NCI-H1436 treated with DMSO at 0.1 percent for 48 hours (cell line): ENCODE measurements around the gene TAPBP.

Source experiments
- DNase-seq: peaks from one replicate; lab custom pipeline; 2025; lab: John Stamatoyannopoulos, UW

Gene TAPBP

DNA sequence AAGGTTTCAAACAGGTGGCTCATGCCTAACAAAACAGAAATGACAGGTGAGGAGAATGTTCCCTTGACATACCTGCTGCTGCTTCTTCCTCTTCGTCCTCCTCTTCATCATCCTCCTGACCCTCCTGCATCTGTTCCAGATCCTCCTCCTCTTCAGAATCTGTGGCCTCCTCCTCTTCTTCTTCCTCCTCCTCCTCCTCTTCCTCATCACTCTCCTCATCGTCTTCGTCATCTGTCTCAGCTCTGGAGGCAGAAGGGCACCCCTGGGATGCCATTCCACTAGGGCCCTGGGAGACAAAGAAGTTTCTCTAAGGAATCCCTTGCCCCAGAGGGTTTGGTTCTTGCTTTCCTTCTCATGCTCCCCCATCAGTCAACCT, 6.0 kb upstream of the TAPBP start:
- DNase-seq = no peak

DNA sequence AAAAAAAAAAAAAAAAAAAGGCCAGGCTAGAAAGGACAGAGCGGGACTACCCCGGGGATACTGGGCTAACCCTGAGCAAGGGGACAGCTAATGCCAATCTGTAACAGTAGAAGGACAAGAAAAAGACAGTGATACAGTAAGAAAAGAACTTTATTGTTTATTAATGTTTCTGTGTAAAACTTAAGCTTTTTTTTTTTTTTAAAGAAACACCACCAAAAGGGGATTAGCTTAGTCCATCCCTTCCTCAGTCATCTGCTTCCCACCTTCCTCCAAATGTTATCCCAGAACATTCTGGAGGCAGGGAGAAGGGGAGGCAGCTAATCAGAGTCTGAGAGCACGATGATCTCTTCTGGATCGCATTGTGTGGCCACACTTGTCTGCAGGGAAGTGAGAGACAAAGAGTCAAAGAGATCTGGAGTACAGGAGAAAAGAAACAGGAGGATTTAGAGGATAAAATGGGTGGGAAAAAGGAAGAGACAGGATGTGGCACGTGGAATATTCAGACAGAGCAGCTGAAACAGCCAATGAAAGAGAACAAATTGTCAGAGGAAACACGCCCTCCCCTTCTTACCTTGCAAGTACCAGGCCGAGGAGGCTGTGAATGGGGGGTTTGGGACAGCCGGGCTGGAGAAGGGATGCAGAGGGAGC, 4.7 kb upstream of the TAPBP start:
- DNase-seq = no peak

DNA sequence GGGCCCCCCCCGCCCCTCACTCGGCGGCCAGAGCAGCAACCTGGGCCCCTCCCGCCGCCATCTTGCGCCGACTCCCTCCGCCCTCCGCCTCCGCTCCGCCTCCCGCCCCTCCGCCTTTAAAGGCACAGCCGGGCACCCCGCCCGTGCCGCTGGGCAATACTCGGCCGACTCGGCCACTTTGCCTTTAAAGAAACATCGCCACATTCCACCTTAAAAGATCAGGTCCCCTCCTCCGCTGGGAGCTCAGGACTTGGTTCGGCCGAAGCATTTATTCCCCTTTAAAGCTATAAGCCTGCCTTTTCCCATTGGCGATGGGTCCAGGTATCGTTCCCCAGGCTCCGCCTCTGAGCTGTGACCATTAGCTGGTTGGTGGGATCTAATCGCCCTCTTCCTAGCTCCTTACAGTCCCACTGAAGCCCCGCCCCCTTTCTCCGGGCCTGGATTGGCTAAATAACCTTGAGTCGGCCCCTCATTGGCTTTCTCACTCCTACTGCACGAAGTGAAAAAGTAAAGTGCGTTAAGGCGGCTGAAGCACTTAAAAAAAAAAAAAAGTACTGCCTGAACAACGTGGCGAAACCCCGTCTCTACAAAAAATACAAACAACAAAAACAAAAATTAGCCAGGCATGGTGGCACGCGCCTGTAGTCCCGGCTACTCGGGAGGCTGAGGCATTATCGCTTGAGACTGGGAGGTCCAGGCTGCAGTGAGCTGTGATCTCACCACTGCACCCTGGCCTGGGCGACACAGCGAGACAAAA, 4.0 kb upstream of the TAPBP start, which contains the start of gene ZBTB22:
Gene ZBTB22 (minus strand): TSS at position 76 of the 757 bp plus-strand sequence. CDS start 828 bp downstream, outside the sequence.
- DNase-seq = peak; percentile 89

DNA sequence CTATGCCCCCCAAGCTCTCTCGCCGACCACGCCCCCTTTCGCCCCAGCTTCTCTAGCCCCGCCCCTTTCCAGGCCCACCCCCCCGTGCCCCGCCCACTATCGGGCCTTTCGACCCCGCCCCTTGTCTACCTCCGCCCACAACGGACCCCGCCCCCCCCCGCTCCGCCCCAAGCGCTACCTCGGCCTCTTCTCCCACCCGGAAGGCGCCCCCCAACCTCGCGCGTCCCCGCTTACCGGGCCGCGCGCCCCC, 3.5 kb upstream of the TAPBP start:
- no peak for DNase-seq

DNA sequence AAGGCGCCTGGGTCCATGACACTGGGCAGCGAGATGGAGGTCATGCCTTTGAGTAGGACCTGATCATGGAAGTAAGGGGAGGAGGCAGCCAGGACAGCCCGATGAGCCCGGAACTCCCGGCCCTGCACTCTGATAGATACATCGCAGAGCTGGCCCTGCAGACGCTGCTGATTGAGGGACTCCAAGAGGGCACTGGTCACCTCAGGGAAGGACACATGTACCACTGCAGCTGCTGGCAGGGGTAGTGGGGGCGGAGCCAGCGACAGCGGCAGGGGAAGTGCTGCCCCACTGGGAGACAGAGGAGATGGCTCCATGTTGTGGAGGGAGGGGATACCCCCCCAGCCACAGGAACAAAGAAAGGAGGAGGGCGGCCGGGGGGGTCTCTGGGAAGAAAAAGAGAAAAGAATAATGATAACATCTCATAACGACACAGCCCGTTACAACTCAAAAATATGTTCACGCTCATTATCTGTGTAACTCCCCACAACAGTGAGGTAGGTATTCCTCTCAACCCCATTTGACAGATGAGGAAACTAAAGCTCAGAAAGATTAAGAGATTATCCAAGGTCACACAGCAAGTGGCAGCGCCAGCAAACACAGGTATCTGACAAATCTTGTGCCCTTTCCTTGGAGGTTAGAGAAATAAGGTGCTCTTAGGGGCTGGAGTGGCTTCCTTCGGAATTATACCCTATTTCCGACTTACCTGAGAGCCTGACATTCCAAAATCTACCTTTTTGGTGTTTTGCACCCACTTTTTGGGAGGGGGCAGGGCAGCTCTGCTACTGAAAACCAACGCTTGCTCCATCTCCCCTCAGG, 2.9 kb upstream of the TAPBP start:
- no peak for DNase-seq

DNA sequence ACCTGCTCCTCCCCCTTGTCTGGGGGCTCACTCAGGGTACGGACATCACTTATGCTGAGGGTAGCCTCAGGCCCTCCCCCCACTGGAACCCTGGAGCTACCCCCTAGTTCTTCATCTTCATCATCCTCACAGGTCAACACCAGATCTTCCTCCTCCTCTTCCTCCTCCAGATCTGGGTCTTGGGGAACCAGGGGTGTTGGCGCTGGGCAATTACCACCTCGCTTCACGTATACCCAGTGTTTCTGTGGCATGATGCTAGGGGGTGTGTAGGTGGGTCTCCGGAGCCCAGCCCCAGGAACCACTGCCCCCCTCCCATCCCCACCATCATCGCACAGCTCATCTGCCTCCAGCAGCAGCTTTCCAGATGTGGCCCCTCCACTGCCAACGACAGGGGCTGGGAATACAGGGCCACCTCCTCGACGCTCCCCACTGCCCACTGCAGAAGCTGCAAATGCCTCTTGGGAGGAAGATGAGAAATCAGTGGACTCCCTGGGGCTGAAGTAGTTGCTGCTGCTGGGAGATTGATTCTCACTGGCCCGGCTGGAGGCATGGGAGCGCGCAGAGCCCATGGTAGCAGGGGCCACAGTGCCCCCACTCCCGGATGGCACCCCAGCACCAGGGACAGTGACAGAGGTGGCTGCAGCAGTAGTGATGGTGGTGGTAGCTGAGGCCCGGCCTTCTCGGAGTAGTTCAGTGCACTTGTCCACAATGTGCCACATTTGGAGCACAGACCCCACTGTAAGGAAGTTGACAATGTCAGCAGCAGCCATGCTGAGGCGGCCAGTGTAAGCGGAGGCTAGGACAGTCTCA, 2.1 kb upstream of the TAPBP start:
- no peak for DNase-seq

DNA sequence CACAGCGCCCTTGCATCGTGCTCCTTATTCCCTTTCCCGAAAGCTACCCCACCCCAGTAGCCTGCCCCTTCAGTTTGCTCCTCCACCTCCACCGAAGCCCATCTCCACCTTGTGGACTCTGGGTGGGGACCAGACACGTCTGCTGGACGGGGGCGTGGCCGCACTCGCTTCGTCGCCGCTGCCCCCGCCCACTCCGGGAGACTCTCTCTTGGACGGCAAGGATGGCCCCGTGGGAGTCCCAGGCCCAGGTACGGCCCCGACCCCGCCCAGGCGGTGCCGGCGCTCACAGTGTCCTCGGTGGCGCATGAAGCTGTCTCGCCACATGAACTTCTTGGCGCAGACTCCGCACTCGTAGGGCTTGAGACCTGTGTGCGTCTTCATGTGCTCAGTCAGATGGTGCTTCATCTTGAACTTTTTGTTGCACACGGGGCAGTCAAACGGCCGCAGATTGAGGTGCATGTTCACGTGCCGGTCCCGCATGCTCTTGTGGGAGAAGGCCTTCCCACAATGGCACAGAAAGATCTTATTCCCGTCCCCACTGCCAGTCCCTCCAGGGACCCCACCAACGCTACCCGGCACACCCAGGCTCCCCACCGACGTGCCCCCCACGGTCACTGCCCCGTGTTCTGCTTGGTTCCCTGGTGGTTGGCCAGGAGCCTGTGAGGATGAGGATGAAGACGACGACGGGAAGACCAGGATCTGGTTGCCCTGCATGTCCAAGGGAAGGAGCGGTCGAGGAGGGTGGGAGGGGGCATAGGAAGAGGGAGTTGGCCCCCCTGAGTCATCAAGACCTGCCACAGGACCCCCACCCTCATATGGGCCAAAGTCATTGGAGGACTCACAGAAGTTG, 1.3 kb upstream of the TAPBP start:
- peak; percentile 31 for DNase-seq

DNA sequence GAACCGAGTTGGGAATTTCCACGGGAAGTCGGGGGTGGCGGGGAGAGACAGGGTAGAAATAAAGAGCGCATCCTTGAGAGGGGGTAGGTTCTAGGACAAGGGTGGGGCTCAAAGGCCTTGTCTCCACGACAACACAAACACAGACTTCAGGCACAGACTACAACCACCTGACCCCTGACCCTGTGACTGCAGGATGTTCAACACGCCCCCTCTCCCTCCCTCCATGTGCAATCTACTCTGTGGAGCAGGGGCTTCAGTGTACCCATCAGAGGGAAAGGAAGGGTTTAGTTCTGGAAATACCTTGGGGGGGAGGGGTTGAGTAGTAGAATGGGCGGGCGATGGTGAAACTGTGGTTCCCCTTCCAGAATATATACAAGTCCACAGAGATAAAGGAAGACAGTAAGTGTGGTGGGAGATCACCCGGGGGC, 651 bp upstream of the TAPBP start:
- DNase-seq = no peak

DNA sequence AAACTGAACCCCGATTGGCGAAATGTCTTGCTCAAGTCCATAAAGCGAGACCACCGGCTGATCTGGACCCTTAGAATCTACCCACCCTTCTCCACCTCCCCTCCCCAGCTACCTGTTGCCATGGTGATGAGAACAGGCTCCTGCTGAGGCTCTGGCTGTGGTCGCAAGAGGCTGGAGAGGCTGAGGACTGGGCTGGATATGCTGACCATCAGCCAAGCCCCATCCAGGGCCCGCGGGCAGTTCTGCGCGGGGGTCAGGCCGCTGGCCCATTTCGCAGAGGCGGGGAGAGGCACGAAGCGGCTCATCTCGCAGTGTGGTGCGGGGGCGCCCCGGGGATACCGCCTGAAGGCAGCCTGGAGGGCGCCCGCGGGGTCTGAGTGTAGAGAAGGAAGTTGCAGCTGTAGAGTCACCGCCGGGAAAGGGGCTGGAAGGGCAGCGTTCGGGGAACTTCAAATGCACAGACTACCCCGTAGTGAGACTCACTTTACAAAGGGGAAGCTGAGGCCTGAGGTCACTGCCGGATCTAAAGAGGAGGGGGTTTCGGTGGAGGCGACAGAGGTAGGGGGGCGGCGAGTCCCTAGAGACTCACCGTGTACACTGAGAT, 671 bp downstream of the TAPBP start:
- DNase-seq = no peak

DNA sequence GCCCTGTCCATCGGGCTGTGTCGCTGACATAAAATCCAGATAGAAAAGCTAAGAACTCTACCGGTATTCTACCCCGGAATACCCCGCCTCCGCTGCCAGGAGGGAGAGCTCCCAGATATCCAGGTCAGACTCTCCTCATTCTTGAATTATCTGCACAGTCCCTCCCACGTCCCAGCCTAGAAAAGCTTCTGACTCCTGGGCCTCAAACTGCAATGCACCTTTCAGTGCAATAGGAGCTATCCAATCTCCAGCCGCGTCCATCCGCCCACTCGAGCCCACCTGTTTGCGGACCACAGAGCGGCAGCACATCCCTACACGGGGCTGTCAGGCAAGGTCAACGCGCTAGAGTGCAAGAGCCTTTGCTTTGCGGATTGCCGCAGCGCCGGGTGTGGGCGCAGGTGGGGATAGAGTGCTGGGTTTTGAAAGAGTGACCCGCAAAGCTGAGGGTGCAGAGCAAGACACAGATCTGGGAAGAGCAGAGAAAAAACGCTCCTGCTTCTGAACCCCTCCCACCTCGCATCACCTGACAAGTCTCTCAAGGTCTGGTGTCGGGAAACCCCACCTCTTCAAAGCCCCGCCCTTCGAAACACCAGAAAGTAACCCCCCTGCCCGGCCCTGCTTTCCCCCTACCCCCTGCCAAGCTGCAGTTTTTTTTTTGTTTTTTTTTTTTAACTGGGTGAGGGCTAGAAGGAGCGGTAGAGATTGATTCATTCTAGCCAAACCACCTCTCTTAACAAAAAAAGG, 1.3 kb downstream of the TAPBP start:
- DNase-seq = peak; percentile 73

DNA sequence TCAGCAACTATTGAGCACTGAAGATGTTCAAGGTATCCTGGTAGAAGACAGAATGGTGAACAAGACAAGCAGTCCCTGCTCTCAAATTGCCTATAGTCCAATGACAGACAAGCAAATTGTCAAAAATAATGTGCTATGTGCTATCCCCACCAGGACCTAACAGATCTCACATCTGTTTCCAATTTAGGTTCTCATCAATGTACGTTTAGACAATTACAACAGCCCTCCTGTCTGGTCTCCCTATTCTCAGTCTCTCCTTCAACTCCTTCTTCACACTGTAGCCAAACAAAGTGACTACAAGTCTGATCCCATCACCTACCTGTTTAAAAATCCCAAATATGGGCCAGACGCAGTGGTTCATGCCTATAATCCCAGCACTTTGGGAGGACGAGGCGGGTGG, 7.5 kb downstream of the TAPBP start:
- DNase-seq = no peak

DNA sequence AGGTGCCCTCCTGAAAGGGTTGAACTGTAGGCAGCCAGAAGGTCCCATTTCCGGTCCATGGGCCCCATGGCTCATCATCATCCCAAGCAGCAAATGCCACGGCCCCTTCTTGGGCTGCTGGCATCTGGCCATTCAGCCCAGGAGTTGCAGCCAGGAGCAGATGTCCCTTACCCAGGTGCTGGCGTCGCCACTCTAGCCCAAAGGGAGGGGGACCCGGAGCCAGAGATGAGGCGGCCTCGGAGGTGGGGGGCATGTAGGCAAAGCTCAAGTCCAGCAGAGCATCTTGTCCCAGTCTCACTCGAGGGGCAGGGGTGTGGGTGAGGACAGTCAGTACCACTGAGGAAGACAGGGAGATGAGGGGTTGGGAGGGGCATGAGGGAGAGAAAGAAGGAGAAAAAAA, 8.8 kb downstream of the TAPBP start:
- no peak for DNase-seq

DNA sequence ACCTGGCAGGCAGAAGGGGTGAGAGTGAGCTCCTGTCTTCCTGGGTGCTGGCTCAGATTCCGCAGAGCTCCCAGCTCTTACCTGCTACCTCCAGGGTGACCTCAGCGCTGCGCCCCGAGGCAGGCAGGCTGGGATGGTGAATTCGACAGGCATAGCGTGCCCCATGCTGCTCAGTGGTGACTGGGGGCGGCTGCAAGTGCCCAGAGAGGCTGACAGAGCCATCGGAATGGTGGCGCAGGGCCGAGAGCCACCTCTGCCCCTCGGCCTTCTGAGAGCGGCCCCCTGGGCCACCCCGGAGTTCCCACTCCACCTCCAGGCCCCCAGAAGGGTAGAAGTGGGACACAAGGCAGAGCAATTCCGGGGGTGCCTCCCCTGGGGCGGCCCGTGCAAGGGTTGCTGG, 9.7 kb downstream of the TAPBP start:
- no peak for DNase-seq

DNA sequence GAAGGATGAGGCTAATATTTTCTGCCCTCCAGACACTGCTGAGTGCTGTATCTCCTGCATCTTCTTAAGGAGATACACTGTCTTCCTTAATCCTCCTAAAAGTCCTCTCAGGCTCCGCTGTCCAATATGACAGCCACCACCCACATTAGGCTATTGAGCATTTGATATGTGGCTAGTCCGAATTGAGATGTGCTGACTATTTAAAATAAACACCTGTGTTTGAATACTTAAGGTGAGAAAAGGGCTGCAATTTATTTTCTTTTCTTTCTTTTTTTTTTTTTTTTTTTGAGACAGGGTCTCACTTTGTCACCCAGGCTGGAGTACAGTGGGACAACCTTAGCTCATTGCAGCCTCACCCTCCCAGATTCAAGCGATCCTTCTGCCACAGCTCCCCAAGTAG, 12.0 kb downstream of the TAPBP start:
- no peak for DNase-seq

DNA sequence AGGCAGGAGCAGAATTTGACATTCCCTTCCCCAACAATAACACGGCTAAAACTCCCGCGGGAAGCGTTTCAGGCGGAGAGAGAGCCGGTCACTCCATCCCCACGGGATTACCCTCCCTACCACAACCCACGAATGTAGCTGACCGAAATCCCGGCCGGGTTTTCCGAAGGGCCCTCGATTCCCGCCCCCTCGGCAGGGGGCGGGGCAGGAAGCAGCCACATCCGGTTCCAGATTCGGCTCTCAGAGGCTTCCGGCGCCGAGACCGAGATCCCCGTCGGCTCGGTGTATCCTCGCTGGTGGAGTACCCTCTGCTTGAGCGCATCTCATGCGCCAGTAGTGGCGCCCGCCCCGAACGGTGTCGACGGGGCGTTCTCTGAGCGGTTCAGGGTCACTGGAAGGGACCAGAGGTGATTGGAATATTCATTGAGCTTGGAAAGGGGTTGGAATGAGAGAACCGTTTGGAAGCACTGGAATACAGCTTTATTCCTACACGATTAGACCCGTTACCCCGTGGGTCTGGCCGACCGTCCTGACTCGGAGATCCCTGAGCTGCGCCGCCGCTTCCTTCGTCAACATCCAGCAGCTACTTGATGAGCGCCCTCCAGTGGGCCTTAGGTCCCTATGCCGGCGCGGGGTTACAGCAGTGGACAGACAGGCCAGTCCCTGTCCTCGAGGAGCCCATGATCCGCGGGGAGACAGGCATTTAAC, 14.5 kb downstream of the TAPBP start:
- DNase-seq = peak; percentile 77

DNA sequence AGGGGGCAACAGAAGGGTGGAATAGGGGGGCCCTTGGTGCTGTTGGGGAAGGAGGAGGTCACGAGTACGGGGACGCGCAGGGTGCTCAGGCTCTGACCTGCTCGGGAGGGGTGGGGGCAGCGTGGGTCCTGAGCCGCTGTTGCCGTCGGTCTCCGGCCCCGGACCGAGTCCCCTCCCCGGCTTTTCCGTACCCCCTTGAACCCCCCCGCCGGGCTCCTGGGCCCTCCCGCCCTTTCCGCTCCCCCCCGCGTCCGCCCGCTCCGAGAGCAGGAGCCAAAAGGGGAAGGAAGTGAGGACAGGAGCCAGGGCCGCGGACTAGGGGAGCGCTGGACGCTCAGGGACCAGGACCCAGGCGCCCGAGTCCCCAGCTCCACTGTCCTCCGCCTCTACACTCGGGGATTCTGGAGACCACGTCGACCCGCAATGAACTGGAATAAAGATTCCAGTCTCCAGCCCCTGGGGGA, 15.1 kb downstream of the TAPBP start, which contains the start of gene RGL2:
Gene RGL2 (minus strand): TSS at position 170 of the 464 bp plus-strand sequence. CDS start 332 bp downstream, outside the sequence.
- no peak for DNase-seq

DNA sequence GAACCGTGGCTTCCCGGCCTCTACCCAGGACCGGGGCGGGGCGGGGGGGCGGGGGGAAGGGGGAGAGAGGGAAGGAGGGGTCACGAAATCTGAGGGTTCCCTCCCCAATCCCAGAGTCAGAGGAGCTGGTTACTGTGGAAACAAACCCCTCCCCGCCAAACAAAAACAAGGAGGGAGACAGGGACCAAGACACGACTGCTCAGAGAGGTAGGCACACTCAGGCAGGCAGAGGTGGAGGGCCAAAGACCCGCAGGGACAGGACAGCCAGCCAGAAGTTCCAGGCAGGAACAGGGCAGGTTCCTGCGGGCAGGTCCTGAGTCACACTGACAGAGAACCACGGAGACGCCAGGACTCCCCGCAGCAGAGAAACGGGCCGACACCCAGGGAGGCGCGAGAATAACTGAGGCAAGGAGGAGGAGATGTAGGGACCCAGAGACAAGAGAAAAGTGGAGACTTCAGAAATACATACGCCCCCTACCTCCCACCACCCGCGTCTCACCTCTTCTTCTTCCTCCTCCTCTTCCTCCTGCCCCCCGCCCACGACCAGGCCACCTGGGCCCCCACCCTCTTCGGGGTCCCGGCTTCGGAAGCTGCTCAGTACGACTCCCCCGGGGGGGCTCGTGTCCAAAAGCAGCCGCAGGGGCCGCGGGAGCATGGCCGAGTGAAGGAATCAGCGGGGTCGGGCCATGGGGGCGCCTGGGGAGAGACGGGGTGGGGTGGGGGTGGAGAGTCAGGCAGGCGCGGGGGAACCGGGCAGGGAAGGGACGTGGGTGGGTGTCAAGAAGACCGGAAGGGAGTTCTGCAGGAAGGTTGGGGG, 15.7 kb downstream of the TAPBP start:
- DNase-seq = no peak

DNA sequence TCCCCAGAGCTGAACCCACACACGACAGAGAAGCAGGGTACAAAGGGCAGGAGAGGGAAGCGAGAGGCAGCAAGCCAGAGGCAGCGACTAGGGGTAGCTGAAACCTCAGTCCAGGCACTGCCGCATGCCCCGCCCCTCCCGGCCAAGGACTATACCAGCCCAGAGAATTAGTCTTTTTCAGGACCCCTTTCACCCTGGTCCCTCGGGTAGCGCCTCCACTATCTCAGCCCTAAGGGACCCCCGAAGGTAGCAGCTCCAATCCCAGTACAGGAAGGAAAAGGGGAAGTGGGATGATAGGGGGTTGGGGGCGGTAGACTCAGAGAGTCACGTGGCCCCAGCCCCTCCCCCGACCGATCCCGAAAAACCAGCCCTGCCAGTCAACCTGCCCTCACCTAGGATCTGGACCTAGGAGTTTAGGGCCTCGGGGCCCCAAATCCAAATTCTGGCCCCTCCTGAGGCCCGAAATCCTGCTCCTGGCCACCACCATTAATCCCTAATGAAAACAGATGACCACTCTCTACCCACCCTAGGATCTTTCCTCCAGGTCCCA, 16.4 kb downstream of the TAPBP start:
- no peak for DNase-seq
